ENCODE measurements around the gene SAPCD1.
"Not testable (repeated sequence)": the region's sequence is repeated elsewhere in the genome, so short reads cannot be mapped to it uniquely, and the experiment has no call there.

The SAPCD1 gene

GRCh38 chr6:31797588-31797987 is 35.1 kb downstream of the SAPCD1 start:
- TF ChIP-seq, protein P1, sequence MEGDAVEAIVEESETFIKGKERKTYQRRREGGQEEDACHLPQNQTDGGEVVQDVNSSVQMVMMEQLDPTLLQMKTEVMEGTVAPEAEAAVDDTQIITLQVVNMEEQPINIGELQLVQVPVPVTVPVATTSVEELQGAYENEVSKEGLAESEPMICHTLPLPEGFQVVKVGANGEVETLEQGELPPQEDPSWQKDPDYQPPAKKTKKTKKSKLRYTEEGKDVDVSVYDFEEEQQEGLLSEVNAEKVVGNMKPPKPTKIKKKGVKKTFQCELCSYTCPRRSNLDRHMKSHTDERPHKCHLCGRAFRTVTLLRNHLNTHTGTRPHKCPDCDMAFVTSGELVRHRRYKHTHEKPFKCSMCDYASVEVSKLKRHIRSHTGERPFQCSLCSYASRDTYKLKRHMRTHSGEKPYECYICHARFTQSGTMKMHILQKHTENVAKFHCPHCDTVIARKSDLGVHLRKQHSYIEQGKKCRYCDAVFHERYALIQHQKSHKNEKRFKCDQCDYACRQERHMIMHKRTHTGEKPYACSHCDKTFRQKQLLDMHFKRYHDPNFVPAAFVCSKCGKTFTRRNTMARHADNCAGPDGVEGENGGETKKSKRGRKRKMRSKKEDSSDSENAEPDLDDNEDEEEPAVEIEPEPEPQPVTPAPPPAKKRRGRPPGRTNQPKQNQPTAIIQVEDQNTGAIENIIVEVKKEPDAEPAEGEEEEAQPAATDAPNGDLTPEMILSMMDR (IDR thresholded peaks at IDR 0.05; ENCODE audit: low read depth, low read length): no peak
- H3K27ac ChIP-seq: peak overlapping the region; percentile 93; the same call in 1 of the 2 replicates
- H3K4me3 ChIP-seq (ENCODE audit: low read depth, low read length): no peak overlapping the region
- DNase-seq: no peak
- H3K36me3 ChIP-seq: peaks cover 68% of the 10 kb centered on the region
- H3K9me3 ChIP-seq (ENCODE audit: severe bottlenecking): no peaks in the 10 kb centered on the region
- H3K27me3 ChIP-seq (ENCODE audit: insufficient read depth, low read depth, severe bottlenecking): no peaks in the 10 kb centered on the region

GRCh38 chr6:31799781-31800180 is 37.3 kb downstream of the SAPCD1 start:
- Histone ChIP-seq H3K27ac (no peak overlapping the region), H3K4me3 (ENCODE audit: low read depth, low read length) (no peak overlapping the region), H3K9me3 (ENCODE audit: severe bottlenecking) (no peaks in the 10 kb centered on the region), H3K27me3 (ENCODE audit: insufficient read depth, low read depth, severe bottlenecking) (no peaks in the 10 kb centered on the region), H3K36me3 (peaks cover 79% of the 10 kb centered on the region)
- DNase-seq: no peak
- TF ChIP-seq, protein P1 (IDR thresholded peaks at IDR 0.05; ENCODE audit: low read depth, low read length): no peak

GRCh38 chr6:31801031-31801927 is 38.8 kb downstream of the SAPCD1 start:
- not testable (repeated sequence) for H3K27me3 ChIP-seq (ENCODE audit: insufficient read depth, low read depth, severe bottlenecking); H3K27ac ChIP-seq; H3K4me3 ChIP-seq (ENCODE audit: low read depth, low read length); DNase-seq; H3K9me3 ChIP-seq (ENCODE audit: severe bottlenecking)
- peaks cover 90% of the 10 kb centered on the region for H3K36me3 ChIP-seq

DNA sequence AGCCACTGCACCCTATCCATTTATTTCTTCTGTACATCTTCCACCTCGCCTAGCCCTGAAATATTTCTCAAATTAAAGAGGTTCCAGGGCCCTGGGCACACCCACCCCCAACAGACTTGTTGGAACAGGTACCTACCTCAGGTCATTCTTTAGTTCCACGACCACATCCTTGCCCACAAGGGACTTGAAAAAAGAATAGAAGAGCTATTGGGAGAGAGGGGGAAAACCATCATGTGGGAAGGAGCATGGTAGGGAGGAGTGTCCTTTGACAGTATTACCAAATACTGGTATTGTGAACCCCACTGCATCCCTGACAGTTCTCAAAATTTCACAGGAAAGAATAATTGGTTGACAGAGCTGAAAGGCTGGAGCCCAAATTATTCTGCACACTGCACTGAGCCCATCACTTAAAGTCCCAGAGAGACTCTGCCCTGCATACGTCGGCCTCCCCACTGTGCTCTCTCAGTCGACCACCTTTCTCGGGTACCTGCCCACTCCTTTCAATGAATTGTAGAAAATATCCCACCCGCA is 43.5 kb downstream of the SAPCD1 start:
- peaks cover 13% of the 10 kb centered on the region for H3K9me3 ChIP-seq (ENCODE audit: severe bottlenecking)
- H3K4me3 ChIP-seq (ENCODE audit: low read depth, low read length): peak overlapping the region; percentile 83
- no peaks in the 10 kb centered on the region for H3K27me3 ChIP-seq (ENCODE audit: insufficient read depth, low read depth, severe bottlenecking)
- H3K27ac ChIP-seq: peak overlapping the region; percentile 87
- TF ChIP-seq, protein P1 (IDR thresholded peaks at IDR 0.05; ENCODE audit: low read depth, low read length): no peak
- DNase-seq: no peak
- H3K36me3 ChIP-seq: peaks cover 46% of the 10 kb centered on the region

DNA sequence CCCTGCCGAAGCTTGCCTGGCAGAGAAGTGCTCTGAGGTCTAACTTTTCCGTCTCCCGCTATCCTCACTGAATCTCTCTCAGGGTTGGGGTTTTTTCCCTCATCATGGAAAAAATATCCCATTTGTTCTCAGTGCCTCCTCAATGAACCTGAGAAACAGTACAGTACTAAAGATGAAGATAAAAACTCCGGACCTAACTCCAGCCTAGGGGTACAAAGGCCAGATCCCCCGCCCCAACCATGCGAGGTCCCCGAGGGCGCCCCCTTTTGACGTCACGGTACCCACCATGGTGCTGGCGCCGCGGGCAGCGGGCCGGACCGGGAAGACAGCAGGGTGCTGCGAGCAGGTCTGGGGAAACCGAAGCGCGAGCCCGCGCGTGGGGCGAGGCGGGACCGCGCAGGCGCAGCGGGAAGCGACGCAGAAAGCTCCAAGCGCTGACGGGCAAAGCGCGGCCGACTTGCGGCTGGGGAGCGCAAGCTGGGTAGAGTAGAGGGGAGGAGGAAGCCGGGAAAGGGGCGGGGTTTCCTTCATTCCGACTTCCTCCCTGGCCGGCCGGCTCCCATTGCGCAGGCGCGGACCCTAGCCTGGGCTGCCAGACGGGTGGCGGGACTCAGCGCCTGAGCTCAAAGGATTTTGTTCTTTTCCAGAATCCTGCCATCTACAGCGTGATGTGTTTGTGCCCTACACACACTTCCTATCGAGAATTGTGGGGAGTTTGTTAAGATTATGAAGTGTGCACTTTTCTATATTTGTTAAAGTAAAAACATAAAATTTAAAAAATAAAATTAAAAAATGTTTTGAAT is 44.2 kb downstream of the SAPCD1 start, which contains the start of gene LSM2:
LSM2 (minus strand) TSS at position 497 of the 803 bp plus-strand sequence; CDS start at position 288, 209 bp downstream.
- peaks cover 17% of the 10 kb centered on the region for H3K9me3 ChIP-seq (ENCODE audit: severe bottlenecking)
- TF ChIP-seq, protein P1 (IDR thresholded peaks at IDR 0.05; ENCODE audit: low read depth, low read length): peak; percentile 57

DNA sequence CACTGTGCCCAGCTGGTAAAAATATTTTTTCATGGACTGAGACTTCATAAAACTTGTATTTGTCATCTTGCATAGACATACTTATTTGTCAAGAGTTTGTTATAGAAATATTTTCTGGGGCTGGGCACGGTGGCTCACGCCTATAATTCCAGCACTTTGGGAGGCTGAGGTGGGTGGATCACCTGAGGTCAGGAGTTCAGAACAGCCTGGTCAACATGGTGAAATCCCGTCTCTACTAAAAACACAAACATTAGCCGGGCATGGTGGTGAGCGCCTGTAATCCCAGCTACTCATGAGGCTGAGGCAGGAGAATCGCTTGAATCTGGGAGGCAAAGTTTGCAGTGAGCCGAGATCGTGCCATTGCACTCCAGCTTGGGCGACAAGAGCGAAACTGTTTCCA is 46.1 kb downstream of the SAPCD1 start:
- not testable (repeated sequence) for H3K27me3 ChIP-seq (ENCODE audit: insufficient read depth, low read depth, severe bottlenecking)
- H3K27ac ChIP-seq: peak overlapping the region; percentile 87
- peak overlapping the region; percentile 2; the same call in 1 of the 2 replicates for H3K4me3 ChIP-seq (ENCODE audit: low read depth, low read length)
- peaks cover 21% of the 10 kb centered on the region for H3K36me3 ChIP-seq
- DNase-seq: peak; percentile 85
- H3K9me3 ChIP-seq (ENCODE audit: severe bottlenecking): peaks cover 24% of the 10 kb centered on the region

More for the DNA sequence above, 44.2 kb downstream of the SAPCD1 start, which contains the start of gene LSM2:
- H3K27me3 ChIP-seq (ENCODE audit: insufficient read depth, low read depth, severe bottlenecking): no peaks in the 10 kb centered on the region
- peaks cover 40% of the 10 kb centered on the region for H3K36me3 ChIP-seq
- DNase-seq: peak; percentile 100
- peak within 1 kb of the TSS; percentile 83 for H3K4me3 ChIP-seq (ENCODE audit: low read depth, low read length)
- H3K27ac ChIP-seq: peak within 1 kb of the TSS; percentile 87

Data from WERI-Rb-1 (cell line).